Muscle layer of colon (tissue), 2 donors: ENCODE measurements around the gene SCP2D1.

Experiments
- H3K27ac ChIP-seq: one replicate; pipeline ENCODE4 v1.7.0; 2013; ENCODE audit warnings: low read depth, mild to moderate bottlenecking, low read length, moderate library complexity
- H3K27me3 ChIP-seq, 2 donors: one replicate each; pipeline ENCODE4 v1.7.0; 2013; ENCODE audit warnings: low read length in 2 of 2, mild to moderate bottlenecking in 2 of 2; ENCODE audit not compliant: insufficient read depth in 2 of 2, control insufficient read depth in 1 of 2
- H3K36me3 ChIP-seq: one replicate; pipeline ENCODE4 v1.7.0; 2013; ENCODE audit warnings: mild to moderate bottlenecking, low read length; ENCODE audit not compliant: insufficient read depth
- H3K4me1 ChIP-seq: one replicate; pipeline ENCODE4 v1.7.0; 2013; ENCODE audit warnings: mild to moderate bottlenecking, low read length; ENCODE audit not compliant: insufficient read depth
- H3K4me3 ChIP-seq, 2 donors: one replicate each; pipeline ENCODE4 v1.7.0; 2013; ENCODE audit warnings: low read length in 2 of 2, low read depth in 1 of 2, mild to moderate bottlenecking in 1 of 2, moderate library complexity in 1 of 2
- H3K9ac ChIP-seq: one replicate; pipeline ENCODE4 v1.7.0; 2013; ENCODE audit warnings: low read length
- H3K9me3 ChIP-seq: one replicate; pipeline ENCODE4 v1.7.0; 2013; ENCODE audit warnings: mild to moderate bottlenecking, low read length
- donor health status: abdominal sarcoma.
- donor health status: Adenocarcinoma of cecum.

The SCP2D1 gene

GRCh38 chr20:18790787-18791186 lies 22.8 kb upstream of the SCP2D1 start:
- Histone ChIP-seq H3K4me1 (peaks cover 7% of the 10 kb centered on the region), H3K36me3 (no peaks in the 10 kb centered on the region), H3K4me3 (no peak overlapping the region), H3K9ac (no peak overlapping the region), H3K27me3 (no peaks in the 10 kb centered on the region), H3K9me3 (no peaks in the 10 kb centered on the region), H3K27ac (no peak overlapping the region)

- H3K4me1 ChIP-seq: peaks cover 7% of the 10 kb centered on the region
- no peaks in the 10 kb centered on the region for H3K27me3 ChIP-seq
- H3K9ac ChIP-seq: peak overlapping the region; percentile 81
- H3K4me3 ChIP-seq: peak overlapping the region; percentile 55 to 84
- no peaks in the 10 kb centered on the region for H3K9me3 ChIP-seq
- peak overlapping the region; percentile 67 for H3K27ac ChIP-seq
- no peaks in the 10 kb centered on the region for H3K36me3 ChIP-seq
Measured at GRCh38 chr20:18793625-18794427, 19.8 kb upstream of the SCP2D1 start.

GRCh38 chr20:18794428-18794787 lies 19.2 kb upstream of the SCP2D1 start:
- Histone ChIP-seq H3K27ac (peak overlapping the region; percentile 67), H3K36me3 (no peaks in the 10 kb centered on the region), H3K27me3 (no peaks in the 10 kb centered on the region), H3K4me1 (peaks cover 7% of the 10 kb centered on the region), H3K9me3 (no peaks in the 10 kb centered on the region), H3K9ac (peak overlapping the region; percentile 81), H3K4me3 (peak overlapping the region; percentile 55 to 84)

- Histone ChIP-seq H3K27me3 (no peaks in the 10 kb centered on the region), H3K4me3 (no peak overlapping the region), H3K9me3 (no peaks in the 10 kb centered on the region), H3K4me1 (peaks cover 7% of the 10 kb centered on the region), H3K36me3 (no peaks in the 10 kb centered on the region), H3K9ac (no peak overlapping the region), H3K27ac (no peak overlapping the region)
Measured at GRCh38 chr20:18795366-18795765, 18.2 kb upstream of the SCP2D1 start.

- Histone ChIP-seq H3K9me3 (no peaks in the 10 kb centered on the region), H3K4me1 (peaks cover 7% of the 10 kb centered on the region), H3K9ac (no peak overlapping the region), H3K27ac (no peak overlapping the region), H3K36me3 (no peaks in the 10 kb centered on the region), H3K27me3 (no peaks in the 10 kb centered on the region), H3K4me3 (no peak overlapping the region)
Measured at GRCh38 chr20:18796282-18796833, 17.2 kb upstream of the SCP2D1 start.

- no peaks in the 10 kb centered on the region for H3K27me3 ChIP-seq
- H3K4me1 ChIP-seq: no peaks in the 10 kb centered on the region
- H3K36me3 ChIP-seq: no peaks in the 10 kb centered on the region
- no peak overlapping the region for H3K27ac ChIP-seq
- H3K9me3 ChIP-seq: no peaks in the 10 kb centered on the region
- H3K9ac ChIP-seq: no peak overlapping the region
- H3K4me3 ChIP-seq: no peak overlapping the region
Measured at GRCh38 chr20:18801516-18801915, 12.1 kb upstream of the SCP2D1 start.

- H3K27ac ChIP-seq: no peak overlapping the region
- H3K27me3 ChIP-seq: no peaks in the 10 kb centered on the region
- H3K4me1 ChIP-seq: no peaks in the 10 kb centered on the region
- no peak overlapping the region for H3K9ac ChIP-seq
- no peaks in the 10 kb centered on the region for H3K9me3 ChIP-seq
- no peak overlapping the region for H3K4me3 ChIP-seq
- no peaks in the 10 kb centered on the region for H3K36me3 ChIP-seq
Measured at GRCh38 chr20:18802012-18802634, 11.5 kb upstream of the SCP2D1 start.

- no peaks in the 10 kb centered on the region for H3K27me3 ChIP-seq
- no peaks in the 10 kb centered on the region for H3K4me1 ChIP-seq
- no peak overlapping the region for H3K9ac ChIP-seq
Measured at GRCh38 chr20:18805881-18806280, 7.7 kb upstream of the SCP2D1 start.

GRCh38 chr20:18808712-18809111 lies 4.9 kb upstream of the SCP2D1 start:
- Histone ChIP-seq H3K4me1 (no peaks in the 10 kb centered on the region), H3K27me3 (no peaks in the 10 kb centered on the region), H3K36me3 (no peaks in the 10 kb centered on the region), H3K4me3 (no peak overlapping the region), H3K9me3 (no peaks in the 10 kb centered on the region), H3K27ac (no peak overlapping the region), H3K9ac (no peak overlapping the region)

More at GRCh38 chr20:18805881-18806280, 7.7 kb upstream of the SCP2D1 start:
- H3K27ac ChIP-seq: no peak overlapping the region
- no peak overlapping the region for H3K4me3 ChIP-seq
- no peaks in the 10 kb centered on the region for H3K9me3 ChIP-seq
- no peaks in the 10 kb centered on the region for H3K36me3 ChIP-seq

GRCh38 chr20:18811186-18811585 lies 2.4 kb upstream of the SCP2D1 start:
- Histone ChIP-seq H3K4me3 (no peak overlapping the region), H3K9ac (no peak overlapping the region), H3K36me3 (no peaks in the 10 kb centered on the region), H3K4me1 (no peaks in the 10 kb centered on the region), H3K27ac (no peak overlapping the region), H3K9me3 (no peaks in the 10 kb centered on the region), H3K27me3 (no peaks in the 10 kb centered on the region)

GRCh38 chr20:18811904-18812303 lies 1.7 kb upstream of the SCP2D1 start:
- Histone ChIP-seq H3K4me1 (no peaks in the 10 kb centered on the region), H3K27me3 (no peaks in the 10 kb centered on the region), H3K4me3 (no peak overlapping the region), H3K9ac (no peak overlapping the region), H3K9me3 (no peaks in the 10 kb centered on the region), H3K27ac (no peak overlapping the region), H3K36me3 (no peaks in the 10 kb centered on the region)
